GM12892 (cell line): ENCODE data around the gene VEPH1.

Experiments
- DNase-seq: peaks from one replicate; pipeline ENCODE4 v3.0.0; 2011; ENCODE audit not compliant: insufficient read length
- FAIRE-seq: peaks from 2 replicates; lab custom pipeline; 2011; peaks lifted over from hg19 to GRCh38; lab: Jason Lieb, UNC
- POLR2A ChIP-seq: IDR thresholded peaks from 2 replicates; pipeline ENCODE4 v1.6.1; 2011; ENCODE audit warnings: low read depth, low read length, control low read depth
- POLR2AphosphoS5 ChIP-seq: IDR thresholded peaks from 2 replicates; pipeline ENCODE4 v1.6.1; 2011; ENCODE audit warnings: low read depth, low read length, control low read depth
- TAF1 ChIP-seq: IDR thresholded peaks from 2 replicates; pipeline ENCODE4 v1.6.1; 2011; ENCODE audit warnings: low read depth, mild to moderate bottlenecking, control low read depth, low read length, borderline replicate concordance

Gene VEPH1

GRCh38 chr3:157516928-157517327 is 13.7 kb upstream of the VEPH1 start:
- DNase-seq = no peak

GRCh38 chr3:157515398-157515797 is 12.2 kb upstream of the VEPH1 start:
- TF ChIP-seq POLR2A (no peak), POLR2AphosphoS5 (no peak), TAF1 (no peak)
- FAIRE-seq (no peak), DNase-seq (no peak)

More at GRCh38 chr3:157516928-157517327, 13.7 kb upstream of the VEPH1 start:
- TF ChIP-seq POLR2A = no peak
- no peak for TF ChIP-seq TAF1
- TF ChIP-seq POLR2AphosphoS5 = no peak
- no peak for FAIRE-seq

- FAIRE-seq (no peak), DNase-seq (no peak)
- TF ChIP-seq TAF1 (no peak), POLR2A (no peak), POLR2AphosphoS5 (no peak)
These were observed 11.2 kb upstream of the VEPH1 start for GRCh38 chr3:157514371-157514895.

GRCh38 chr3:157513585-157513984 is 10.4 kb upstream of the VEPH1 start:
- FAIRE-seq (no peak), DNase-seq (no peak)
- TF ChIP-seq POLR2A = no peak
- no peak for TF ChIP-seq POLR2AphosphoS5

- no peak for FAIRE-seq
- no peak for DNase-seq
- TF ChIP-seq POLR2A (no peak), TAF1 (no peak), POLR2AphosphoS5 (no peak)
These were observed 9.3 kb upstream of the VEPH1 start for GRCh38 chr3:157512534-157512933.

- TF ChIP-seq TAF1 (no peak), POLR2AphosphoS5 (no peak), POLR2A (no peak)
- FAIRE-seq (no peak), DNase-seq (no peak)
These were observed 5.2 kb upstream of the VEPH1 start for GRCh38 chr3:157508461-157508860.

GRCh38 chr3:157501863-157502262 is 1.4 kb downstream of the VEPH1 start:
- TF ChIP-seq POLR2AphosphoS5 = no peak
- TF ChIP-seq POLR2A = no peak
- no peak for TF ChIP-seq TAF1
- no peak for DNase-seq
- no peak for FAIRE-seq

GRCh38 chr3:157500232-157500631 is 3.0 kb downstream of the VEPH1 start:
- FAIRE-seq (no peak), DNase-seq (no peak)
- TF ChIP-seq POLR2AphosphoS5 (no peak), POLR2A (no peak), TAF1 (no peak)

- TF ChIP-seq POLR2A (no peak), TAF1 (no peak), POLR2AphosphoS5 (no peak)
- DNase-seq (no peak), FAIRE-seq (no peak)
These were observed 3.8 kb downstream of the VEPH1 start for GRCh38 chr3:157499342-157499963.

GRCh38 chr3:157498371-157498770 is 4.8 kb downstream of the VEPH1 start:
- FAIRE-seq = no peak

GRCh38 chr3:157495846-157496245 is 7.4 kb downstream of the VEPH1 start:
- FAIRE-seq (no peak), DNase-seq (no peak)
- TF ChIP-seq TAF1 = no peak
- TF ChIP-seq POLR2A = no peak

More at GRCh38 chr3:157498371-157498770, 4.8 kb downstream of the VEPH1 start:
- TF ChIP-seq POLR2A = no peak
- no peak for TF ChIP-seq POLR2AphosphoS5
- no peak for TF ChIP-seq TAF1
- DNase-seq = no peak

- DNase-seq (no peak), FAIRE-seq (no peak)
- no peak for TF ChIP-seq POLR2AphosphoS5
- TF ChIP-seq POLR2A = no peak
- no peak for TF ChIP-seq TAF1
These were observed 8.5 kb downstream of the VEPH1 start for GRCh38 chr3:157494581-157495281.
